ENCODE results near the gene BEND2.

BEND2 gene

GRCh38 chrX:18174209-18174608 lies 46.5 kb downstream of the BEND2 start:
- no peak for DNase-seq
- Histone ChIP-seq H3K4me3 (ENCODE audit: low read depth, low read length) (no peak overlapping the region), H3K36me3 (no peaks in the 10 kb centered on the region), H3K9me3 (ENCODE audit: severe bottlenecking) (no peaks in the 10 kb centered on the region), H3K27ac (no peak overlapping the region), H3K27me3 (ENCODE audit: insufficient read depth, low read depth, severe bottlenecking) (peaks cover 45% of the 10 kb centered on the region)
- TF ChIP-seq CTCF (IDR thresholded peaks at IDR 0.05; ENCODE audit: low read depth, low read length): no peak

GRCh38 chrX:18173494-18174180 lies 47.0 kb downstream of the BEND2 start:
- no peaks in the 10 kb centered on the region for H3K36me3 ChIP-seq

GRCh38 chrX:18172970-18173369 lies 47.7 kb downstream of the BEND2 start:
- DNase-seq: no peak
- H3K9me3 ChIP-seq (ENCODE audit: severe bottlenecking): no peaks in the 10 kb centered on the region
- no peak overlapping the region for H3K27ac ChIP-seq
- H3K27me3 ChIP-seq (ENCODE audit: insufficient read depth, low read depth, severe bottlenecking): peaks cover 54% of the 10 kb centered on the region
- TF ChIP-seq CTCF (IDR thresholded peaks at IDR 0.05; ENCODE audit: low read depth, low read length): no peak
- no peak overlapping the region for H3K4me3 ChIP-seq (ENCODE audit: low read depth, low read length)
- no peaks in the 10 kb centered on the region for H3K36me3 ChIP-seq

More at GRCh38 chrX:18173494-18174180, 47.0 kb downstream of the BEND2 start:
- no peak for DNase-seq
- H3K27ac ChIP-seq: no peak overlapping the region
- H3K4me3 ChIP-seq (ENCODE audit: low read depth, low read length): no peak overlapping the region
- peaks cover 47% of the 10 kb centered on the region for H3K27me3 ChIP-seq (ENCODE audit: insufficient read depth, low read depth, severe bottlenecking)
- no peak for TF ChIP-seq CTCF (IDR thresholded peaks at IDR 0.05; ENCODE audit: low read depth, low read length)
- H3K9me3 ChIP-seq (ENCODE audit: severe bottlenecking): no peaks in the 10 kb centered on the region

- Histone ChIP-seq H3K4me3 (ENCODE audit: low read depth, low read length) (no peak overlapping the region), H3K27ac (no peak overlapping the region), H3K27me3 (ENCODE audit: insufficient read depth, low read depth, severe bottlenecking) (peaks cover 65% of the 10 kb centered on the region), H3K9me3 (ENCODE audit: severe bottlenecking) (no peaks in the 10 kb centered on the region), H3K36me3 (no peaks in the 10 kb centered on the region)
- no peak for TF ChIP-seq CTCF (IDR thresholded peaks at IDR 0.05; ENCODE audit: low read depth, low read length)
- no peak for DNase-seq
Observed at GRCh38 chrX:18170910-18171309, 49.8 kb downstream of the BEND2 start.

DNA sequence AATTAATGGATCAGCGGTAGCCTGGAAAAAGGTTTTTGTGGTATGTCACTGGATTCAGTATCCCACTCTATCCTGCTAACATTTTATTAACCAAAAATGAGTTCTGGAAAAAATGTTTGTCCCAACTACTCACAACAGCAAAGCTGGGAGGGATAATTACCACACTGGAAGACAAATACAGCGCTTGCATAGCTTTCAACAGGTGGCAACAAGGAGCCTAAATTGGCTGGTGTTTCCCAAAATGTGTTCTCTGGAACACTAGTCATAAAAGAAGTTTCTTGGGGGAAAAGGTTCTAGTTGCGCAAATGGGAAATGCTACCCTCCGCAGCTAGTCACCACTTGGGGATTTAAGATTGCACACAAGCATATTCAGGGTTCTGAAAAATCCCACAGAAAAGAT lies 54.6 kb downstream of the BEND2 start:
- no peak for TF ChIP-seq CTCF (IDR thresholded peaks at IDR 0.05; ENCODE audit: low read depth, low read length)
- H3K27me3 ChIP-seq (ENCODE audit: insufficient read depth, low read depth, severe bottlenecking): peaks cover 58% of the 10 kb centered on the region
- no peaks in the 10 kb centered on the region for H3K9me3 ChIP-seq (ENCODE audit: severe bottlenecking)
- no peak overlapping the region for H3K27ac ChIP-seq
- no peak overlapping the region for H3K4me3 ChIP-seq (ENCODE audit: low read depth, low read length)
- DNase-seq: no peak
- H3K36me3 ChIP-seq: no peaks in the 10 kb centered on the region

DNA sequence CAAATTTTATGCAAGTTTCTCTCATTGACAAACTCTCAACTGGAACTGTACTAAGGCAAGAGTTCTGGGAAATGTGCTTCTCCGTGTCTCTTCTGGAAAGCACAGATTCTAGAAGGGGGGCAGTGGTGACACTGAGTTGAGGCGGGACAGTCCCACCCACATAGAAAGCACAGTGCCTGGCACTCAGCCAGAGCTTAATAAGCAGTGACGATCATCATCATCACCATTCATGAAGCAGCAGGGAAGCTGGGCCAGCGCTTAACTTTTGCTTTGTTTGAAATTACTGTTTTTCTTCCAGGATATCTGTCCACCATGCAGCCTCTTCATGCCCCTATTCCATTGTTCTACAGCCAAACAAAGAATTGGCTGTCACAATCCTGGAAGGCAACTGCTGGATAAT lies 60.3 kb downstream of the BEND2 start:
- Histone ChIP-seq H3K27ac (no peak overlapping the region), H3K9me3 (ENCODE audit: severe bottlenecking) (no peaks in the 10 kb centered on the region), H3K4me3 (ENCODE audit: low read depth, low read length) (no peak overlapping the region), H3K36me3 (no peaks in the 10 kb centered on the region), H3K27me3 (ENCODE audit: insufficient read depth, low read depth, severe bottlenecking) (peaks cover 30% of the 10 kb centered on the region)
- DNase-seq: no peak
- no peak for TF ChIP-seq CTCF (IDR thresholded peaks at IDR 0.05; ENCODE audit: low read depth, low read length)
